ENCODE results near the gene COX4I1.

COX4I1 gene
- 174 to 233 (median 217) reads per million in 3 donors for total RNA-seq

GRCh38 chr16:85799497-85800320 lies at the start of gene COX4I1, which contains the start of gene EMC8:
Gene COX4I1, plus strand, starts transcription at chr16:85799695. Its CDS starts 1,511 bp downstream, at chr16:85801206.
Gene EMC8, minus strand, starts transcription at chr16:85799544. Its CDS starts 249 bp downstream, at chr16:85799295.
- Histone ChIP-seq H3K27ac (ENCODE audit: insufficient read depth, low read length, poor library complexity, severe bottlenecking) (peak within 1 kb of the TSS; percentile 92), H3K36me3 (ENCODE audit: control insufficient read depth, insufficient read depth, low read length) (peaks cover 38% of the 10 kb centered on the region), H3K27me3 (replicated peaks; ENCODE audit: control insufficient read depth, insufficient read depth, low read length, poor library complexity, severe bottlenecking) (no peaks in the 10 kb centered on the region), H3K4me1 (ENCODE audit: control insufficient read depth, insufficient read depth, low read length, poor library complexity, severe bottlenecking) (peaks cover 20% of the 10 kb centered on the region), H3K9me3 (ENCODE audit: control insufficient read depth, low read length) (no peaks in the 10 kb centered on the region), H3K4me3 (ENCODE audit: insufficient read depth, low read depth, low read length, poor library complexity, severe bottlenecking) (peak within 1 kb of the TSS; percentile 89)
- peak; percentile 83 to 86 (median 86) for DNase-seq

- Histone ChIP-seq H3K9me3 (ENCODE audit: control insufficient read depth, low read length) (no peaks in the 10 kb centered on the region), H3K4me1 (ENCODE audit: control insufficient read depth, insufficient read depth, low read length, poor library complexity, severe bottlenecking) (peaks cover 13% of the 10 kb centered on the region), H3K36me3 (ENCODE audit: control insufficient read depth, insufficient read depth, low read length) (no peaks in the 10 kb centered on the region), H3K4me3 (ENCODE audit: insufficient read depth, low read depth, low read length, poor library complexity, severe bottlenecking) (no peak overlapping the region), H3K27ac (ENCODE audit: insufficient read depth, low read length, poor library complexity, severe bottlenecking) (no peak overlapping the region), H3K27me3 (replicated peaks; ENCODE audit: control insufficient read depth, insufficient read depth, low read length, poor library complexity, severe bottlenecking) (peaks cover 20% of the 10 kb centered on the region)
- no peak for DNase-seq
These were observed 49.7 kb upstream of the COX4I1 start for GRCh38 chr16:85749771-85750145.

DNA sequence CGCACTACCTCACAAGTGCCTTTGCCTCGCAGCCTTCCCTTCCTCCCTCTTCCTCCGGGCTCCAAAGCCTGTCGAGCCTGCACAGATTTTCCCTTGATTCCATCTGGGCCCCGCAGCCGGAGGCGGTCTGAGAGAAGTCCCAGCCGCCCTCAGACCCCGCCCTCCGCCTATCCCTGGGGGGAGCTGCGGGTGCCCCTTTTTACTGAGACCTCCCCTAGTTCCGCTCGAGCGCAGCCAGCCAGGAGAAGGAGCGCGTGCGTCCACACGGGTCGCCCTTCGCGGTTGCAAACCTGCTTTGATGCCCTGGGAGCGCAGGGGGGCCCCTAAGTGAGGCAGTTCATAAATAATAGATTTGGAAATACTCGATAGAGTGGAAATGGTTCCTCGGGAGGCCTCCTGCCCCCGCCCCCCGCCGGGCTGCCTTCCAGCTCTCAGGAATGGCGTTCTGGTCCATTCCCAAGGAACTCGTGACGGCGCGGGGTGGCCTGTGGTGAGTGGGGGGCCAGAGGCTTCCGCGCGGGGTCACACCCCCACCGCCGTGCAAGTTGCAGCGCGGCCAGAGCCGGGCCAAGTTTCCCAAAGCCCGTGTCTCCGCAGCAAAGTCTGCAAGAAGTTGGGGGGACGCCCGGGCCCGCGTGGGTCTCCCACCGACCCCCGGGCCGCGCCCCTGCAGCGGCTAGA lies 49.2 kb upstream of the COX4I1 start:
- DNase-seq, result no peak
- peak overlapping the region; percentile 54 for H3K4me3 ChIP-seq (ENCODE audit: insufficient read depth, low read depth, low read length, poor library complexity, severe bottlenecking)
- H3K27ac ChIP-seq (ENCODE audit: insufficient read depth, low read length, poor library complexity, severe bottlenecking), result no peak overlapping the region
- H3K9me3 ChIP-seq (ENCODE audit: control insufficient read depth, low read length), result no peaks in the 10 kb centered on the region
- peaks cover 13% of the 10 kb centered on the region for H3K4me1 ChIP-seq (ENCODE audit: control insufficient read depth, insufficient read depth, low read length, poor library complexity, severe bottlenecking)
- no peaks in the 10 kb centered on the region for H3K36me3 ChIP-seq (ENCODE audit: control insufficient read depth, insufficient read depth, low read length)
- peaks cover 20% of the 10 kb centered on the region for H3K27me3 ChIP-seq (replicated peaks; ENCODE audit: control insufficient read depth, insufficient read depth, low read length, poor library complexity, severe bottlenecking)

- no peak for DNase-seq
- Histone ChIP-seq H3K4me3 (ENCODE audit: insufficient read depth, low read depth, low read length, poor library complexity, severe bottlenecking) (peak within 1 kb of the TSS; percentile 54), H3K4me1 (ENCODE audit: control insufficient read depth, insufficient read depth, low read length, poor library complexity, severe bottlenecking) (peaks cover 13% of the 10 kb centered on the region), H3K27ac (ENCODE audit: insufficient read depth, low read length, poor library complexity, severe bottlenecking) (no peak within 1 kb of the TSS), H3K36me3 (ENCODE audit: control insufficient read depth, insufficient read depth, low read length) (no peaks in the 10 kb centered on the region), H3K27me3 (replicated peaks; ENCODE audit: control insufficient read depth, insufficient read depth, low read length, poor library complexity, severe bottlenecking) (peaks cover 20% of the 10 kb centered on the region), H3K9me3 (ENCODE audit: control insufficient read depth, low read length) (no peaks in the 10 kb centered on the region)
These were observed 48.4 kb upstream of the COX4I1 start, which contains the start of gene C16orf74 for GRCh38 chr16:85750827-85751697. Gene C16orf74, minus strand, starts transcription at chr16:85751096. Its CDS starts 15,879 bp downstream, at chr16:85735217.

- H3K27me3 ChIP-seq (replicated peaks; ENCODE audit: control insufficient read depth, insufficient read depth, low read length, poor library complexity, severe bottlenecking), result peaks cover 20% of the 10 kb centered on the region
- H3K4me1 ChIP-seq (ENCODE audit: control insufficient read depth, insufficient read depth, low read length, poor library complexity, severe bottlenecking), result peaks cover 13% of the 10 kb centered on the region
- DNase-seq, result no peak
- no peak overlapping the region for H3K27ac ChIP-seq (ENCODE audit: insufficient read depth, low read length, poor library complexity, severe bottlenecking)
- H3K4me3 ChIP-seq (ENCODE audit: insufficient read depth, low read depth, low read length, poor library complexity, severe bottlenecking), result no peak overlapping the region
- no peaks in the 10 kb centered on the region for H3K36me3 ChIP-seq (ENCODE audit: control insufficient read depth, insufficient read depth, low read length)
- H3K9me3 ChIP-seq (ENCODE audit: control insufficient read depth, low read length), result no peaks in the 10 kb centered on the region
These were observed 47.6 kb upstream of the COX4I1 start for GRCh38 chr16:85751698-85752501.

DNA sequence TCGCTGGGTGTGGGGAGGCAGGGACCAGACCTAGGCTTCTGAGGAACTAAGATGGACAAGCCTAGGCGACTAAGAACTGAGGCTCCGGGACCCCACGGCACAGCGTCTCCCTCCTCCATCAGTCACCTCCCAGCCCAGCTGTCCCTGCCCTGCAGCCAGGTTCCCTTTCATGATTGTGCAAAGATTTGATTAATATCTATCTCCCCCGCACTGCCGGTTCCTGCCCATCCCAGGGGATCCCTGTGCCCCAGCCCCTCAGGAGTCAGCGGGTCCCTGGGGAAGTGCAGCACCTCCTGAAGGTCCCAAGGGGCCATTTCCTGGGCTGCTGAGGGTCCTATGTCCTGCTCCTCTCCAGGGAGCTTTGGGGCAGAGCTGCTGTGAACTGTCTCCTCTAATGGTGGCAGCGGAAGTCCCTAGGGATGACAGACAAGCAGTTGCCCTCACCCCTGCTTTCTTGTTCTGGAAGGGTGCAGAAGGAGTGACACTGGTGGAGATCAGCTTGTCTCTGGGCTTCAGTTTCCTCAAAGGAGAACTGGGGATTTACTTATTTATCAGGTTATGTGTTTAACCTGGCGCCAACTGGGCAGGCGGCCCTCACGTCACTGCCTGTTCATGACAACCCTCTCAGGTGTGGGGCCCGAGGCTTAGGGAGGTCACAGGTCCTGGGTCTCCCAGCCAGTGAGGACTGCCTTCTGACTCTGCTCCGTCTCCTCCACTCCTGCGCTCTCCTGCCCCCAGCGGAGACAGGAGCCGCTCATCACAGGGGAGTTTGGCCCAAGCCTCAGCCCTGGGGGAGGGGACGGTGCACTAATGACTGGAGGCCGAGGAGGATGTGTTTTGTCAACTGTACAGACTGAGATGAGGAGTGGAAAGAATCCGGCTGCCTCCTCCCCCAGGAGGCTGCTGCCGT lies 46.7 kb upstream of the COX4I1 start:
- Histone ChIP-seq H3K27me3 (replicated peaks; ENCODE audit: control insufficient read depth, insufficient read depth, low read length, poor library complexity, severe bottlenecking) (peaks cover 20% of the 10 kb centered on the region), H3K27ac (ENCODE audit: insufficient read depth, low read length, poor library complexity, severe bottlenecking) (no peak overlapping the region)

GRCh38 chr16:85753559-85753958 lies 45.9 kb upstream of the COX4I1 start:
- Histone ChIP-seq H3K36me3 (ENCODE audit: control insufficient read depth, insufficient read depth, low read length) (no peaks in the 10 kb centered on the region), H3K4me1 (ENCODE audit: control insufficient read depth, insufficient read depth, low read length, poor library complexity, severe bottlenecking) (peaks cover 13% of the 10 kb centered on the region), H3K27me3 (replicated peaks; ENCODE audit: control insufficient read depth, insufficient read depth, low read length, poor library complexity, severe bottlenecking) (peaks cover 20% of the 10 kb centered on the region), H3K4me3 (ENCODE audit: insufficient read depth, low read depth, low read length, poor library complexity, severe bottlenecking) (no peak overlapping the region), H3K9me3 (ENCODE audit: control insufficient read depth, low read length) (no peaks in the 10 kb centered on the region), H3K27ac (ENCODE audit: insufficient read depth, low read length, poor library complexity, severe bottlenecking) (no peak overlapping the region)
- DNase-seq, result no peak

More for the DNA sequence above, 46.7 kb upstream of the COX4I1 start:
- Histone ChIP-seq H3K4me1 (ENCODE audit: control insufficient read depth, insufficient read depth, low read length, poor library complexity, severe bottlenecking) (peaks cover 13% of the 10 kb centered on the region), H3K4me3 (ENCODE audit: insufficient read depth, low read depth, low read length, poor library complexity, severe bottlenecking) (no peak overlapping the region), H3K36me3 (ENCODE audit: control insufficient read depth, insufficient read depth, low read length) (no peaks in the 10 kb centered on the region), H3K9me3 (ENCODE audit: control insufficient read depth, low read length) (no peaks in the 10 kb centered on the region)
- no peak for DNase-seq

DNA sequence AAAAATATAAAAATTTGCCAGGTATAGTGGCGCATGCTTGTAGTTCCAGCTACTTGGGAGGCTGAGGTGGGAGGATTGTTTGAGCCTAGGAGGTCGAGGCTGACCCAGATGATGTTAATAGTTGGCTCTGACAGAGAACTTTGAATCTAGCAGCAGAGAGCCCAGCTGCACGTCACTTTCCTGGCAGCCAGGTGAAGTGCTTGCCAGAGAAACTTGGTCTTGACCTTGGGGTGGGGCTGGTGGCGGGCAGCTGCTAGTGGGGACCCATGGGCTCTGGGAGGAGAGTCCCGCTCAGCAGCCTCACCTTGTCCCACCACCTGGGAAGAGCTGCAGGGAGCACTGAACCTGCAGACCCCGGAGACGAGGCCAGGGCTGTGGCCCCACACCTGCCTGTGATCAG lies 45.5 kb upstream of the COX4I1 start:
- Histone ChIP-seq H3K27ac (ENCODE audit: insufficient read depth, low read length, poor library complexity, severe bottlenecking) (no peak overlapping the region), H3K4me1 (ENCODE audit: control insufficient read depth, insufficient read depth, low read length, poor library complexity, severe bottlenecking) (peaks cover 13% of the 10 kb centered on the region), H3K36me3 (ENCODE audit: control insufficient read depth, insufficient read depth, low read length) (no peaks in the 10 kb centered on the region), H3K9me3 (ENCODE audit: control insufficient read depth, low read length) (no peaks in the 10 kb centered on the region), H3K4me3 (ENCODE audit: insufficient read depth, low read depth, low read length, poor library complexity, severe bottlenecking) (no peak overlapping the region), H3K27me3 (replicated peaks; ENCODE audit: control insufficient read depth, insufficient read depth, low read length, poor library complexity, severe bottlenecking) (peaks cover 20% of the 10 kb centered on the region)
- DNase-seq, result no peak

Measured in effector memory CD4-positive, alpha-beta T cell (primary cell).